GM20431 (cell line): ENCODE measurements around the gene DPF1.

Experiments
- in situ Hi-C: fragments of 300-500 bp; cut with MseI, MboI; formaldehyde crosslinking; loops from one replicate; pipeline ENCODE4 v1.15.0; 2020; ENCODE audit warnings: low sequenced_read_pairs; ENCODE audit not compliant: unreplicated experiment

Gene DPF1

DNA sequence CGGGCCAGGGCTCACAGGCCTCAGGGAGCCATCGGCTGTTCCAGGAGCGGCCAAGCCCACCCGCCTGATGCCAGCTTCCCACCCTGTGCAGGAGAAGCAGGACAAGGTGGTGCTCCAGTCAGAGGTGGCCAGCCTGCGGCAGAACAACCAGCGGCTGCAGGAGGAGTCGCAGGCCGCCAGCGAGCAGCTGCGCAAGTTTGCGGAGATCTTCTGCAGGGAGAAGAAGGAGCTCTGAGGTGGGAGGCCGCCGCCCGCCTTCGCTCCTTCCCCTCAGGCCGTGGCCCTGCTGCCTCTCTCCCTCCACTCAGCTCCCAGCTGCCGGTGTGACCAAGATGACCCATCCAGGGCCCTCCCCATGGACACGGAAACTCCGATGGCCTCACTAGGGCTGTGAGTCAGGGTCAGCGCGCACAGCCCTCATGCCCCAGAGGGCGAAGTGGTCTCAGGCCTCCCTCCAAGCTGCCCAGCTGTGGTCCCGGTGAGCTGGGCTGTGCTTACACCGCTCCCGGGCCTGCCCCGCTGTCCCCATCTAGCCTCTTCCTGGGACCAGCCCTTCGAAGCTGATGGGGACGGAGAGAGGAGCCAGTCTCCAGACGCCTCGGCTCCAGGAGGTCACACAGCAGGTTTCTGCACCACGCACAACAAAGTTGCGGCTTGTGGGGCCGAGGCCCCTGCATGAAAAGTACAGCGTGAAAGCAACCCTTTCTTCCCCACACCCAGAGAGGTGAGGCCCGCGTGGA, 17.8 kb downstream of the DPF1 start:
- in situ Hi-C loops = loop anchor here (25.0 kb wide), 1 partner anchor 319 kb away; no protein-coding TSS in a partner anchor

DNA sequence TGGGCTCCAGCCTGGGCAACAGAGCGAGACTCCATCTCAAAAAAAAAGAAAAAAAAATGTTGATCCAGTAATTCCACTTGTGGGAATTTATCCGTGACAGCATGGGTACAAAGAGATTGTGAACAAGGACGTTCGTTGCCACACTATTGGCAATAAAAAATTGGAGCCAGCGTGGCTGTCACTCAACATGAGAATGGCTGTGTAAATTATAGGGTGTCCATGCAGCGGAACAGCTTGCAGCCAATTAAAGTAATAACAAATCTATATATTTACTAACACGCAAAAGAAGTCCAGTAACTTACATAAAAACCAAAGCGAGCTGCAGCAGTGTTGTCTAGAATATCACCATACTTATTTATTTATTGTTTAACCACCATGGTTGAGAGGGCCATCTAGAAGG, 19.3 kb downstream of the DPF1 start:
- in situ Hi-C loops = loop anchor here (25.0 kb wide), 1 partner anchor 317 kb away; no protein-coding TSS in a partner anchor

DNA sequence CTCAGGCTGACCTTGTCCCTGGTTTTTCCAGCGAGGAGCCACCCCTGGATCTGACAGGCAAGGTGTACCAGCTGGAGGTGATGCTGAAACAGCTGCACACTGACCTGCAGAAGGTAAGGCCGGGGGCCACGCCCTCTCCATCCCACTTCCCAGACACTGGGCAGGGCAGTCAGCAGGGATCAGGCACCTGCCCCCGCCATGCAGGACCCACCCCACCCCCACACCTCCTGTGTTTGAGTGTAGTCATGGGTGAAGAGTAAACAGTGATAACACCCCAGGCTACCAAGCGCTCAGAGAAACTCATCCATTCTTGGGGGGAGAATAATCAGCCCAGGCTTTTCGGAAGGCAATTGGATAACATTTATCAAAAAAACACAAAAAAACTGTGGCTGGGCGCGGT, 19.9 kb downstream of the DPF1 start:
- in situ Hi-C loops = loop anchor here (25.0 kb wide), 1 partner anchor 317 kb away; no protein-coding TSS in a partner anchor

DNA sequence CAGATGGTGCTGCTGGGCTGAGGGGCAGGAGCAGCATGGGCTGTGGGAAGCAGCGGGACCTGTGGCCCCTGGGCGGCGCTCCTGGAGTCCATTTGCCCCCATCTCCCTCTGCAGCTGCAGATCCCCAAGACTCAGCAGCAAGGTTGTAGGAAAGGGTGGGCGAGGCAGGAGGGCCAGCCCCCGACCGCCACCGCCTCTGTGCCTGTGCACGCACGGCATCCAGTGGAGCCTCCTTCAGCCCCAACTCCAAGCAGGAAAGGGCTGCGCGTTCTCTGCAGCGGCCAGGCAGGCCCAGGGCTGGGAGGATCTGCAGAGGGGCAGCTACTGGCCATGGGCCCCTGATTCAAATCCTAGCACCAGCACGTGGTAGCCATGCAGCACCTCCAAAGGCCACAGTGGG, 20.8 kb downstream of the DPF1 start:
- in situ Hi-C loops = loop anchor here (25.0 kb wide), 1 partner anchor 316 kb away; no protein-coding TSS in a partner anchor

DNA sequence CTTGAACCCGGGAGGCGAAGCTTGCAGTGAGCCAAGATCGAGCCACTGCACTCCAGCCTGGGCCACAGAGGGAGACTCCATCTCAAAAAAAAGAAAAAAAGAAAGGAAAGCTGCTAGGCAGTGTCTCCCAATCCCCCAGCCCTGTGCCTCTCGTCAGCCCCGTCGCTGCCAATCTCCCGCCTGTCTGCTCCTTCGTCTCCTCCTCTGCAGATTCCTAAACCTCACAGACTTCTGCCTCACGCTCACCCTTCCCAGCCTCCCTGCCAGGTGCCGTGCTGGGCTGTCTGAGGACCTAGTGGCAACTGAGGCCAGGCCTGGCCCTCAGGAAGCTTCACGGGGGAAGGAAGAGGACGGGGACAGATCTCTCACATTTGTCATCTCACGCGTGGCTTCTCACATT, 21.5 kb downstream of the DPF1 start:
- in situ Hi-C loops = loop anchor here (25.0 kb wide), 1 partner anchor 315 kb away; no protein-coding TSS in a partner anchor

DNA sequence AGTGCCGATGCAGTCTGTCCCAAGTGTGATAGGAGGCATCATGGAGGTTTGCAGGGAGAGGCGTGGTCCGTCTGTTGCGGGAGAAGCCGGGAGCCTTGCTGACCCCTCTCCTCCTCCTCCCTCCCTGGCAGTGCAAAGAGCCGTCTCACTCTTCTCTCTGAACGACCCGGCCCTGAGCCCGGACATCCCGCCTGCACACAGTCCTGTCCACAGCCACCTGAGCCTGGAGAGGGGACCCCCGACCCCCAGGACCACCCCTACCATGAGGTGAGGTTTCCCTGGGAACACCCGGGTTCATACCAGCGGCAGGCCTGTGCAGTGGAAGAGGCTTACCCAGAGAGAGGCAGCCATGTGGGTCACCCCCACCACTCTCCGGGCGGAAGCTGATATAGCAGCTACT, 22.3 kb downstream of the DPF1 start:
- in situ Hi-C loops = loop anchor here (25.0 kb wide), 1 partner anchor 314 kb away; no protein-coding TSS in a partner anchor

DNA sequence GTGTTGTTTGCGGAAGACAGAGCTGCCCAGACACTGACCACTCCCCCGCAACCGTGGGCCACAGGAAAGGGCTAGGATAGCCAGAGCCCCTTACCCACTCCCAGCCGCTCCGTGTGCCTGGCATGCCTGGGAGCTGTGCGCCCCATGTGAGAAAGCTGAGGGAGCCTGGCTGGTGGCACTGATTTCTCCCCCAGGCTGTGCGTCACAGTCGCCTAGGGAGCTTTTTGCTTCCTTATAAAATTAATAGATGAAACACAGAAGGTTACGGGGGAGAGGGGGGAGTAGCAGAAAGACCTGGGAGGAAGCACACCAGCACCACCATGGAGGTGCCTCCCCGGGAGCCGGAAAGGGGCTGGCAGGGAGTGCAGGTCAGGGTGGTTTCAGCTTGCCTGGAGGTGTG, 24.7 kb downstream of the DPF1 start:
- in situ Hi-C loops = no loop called here

DNA sequence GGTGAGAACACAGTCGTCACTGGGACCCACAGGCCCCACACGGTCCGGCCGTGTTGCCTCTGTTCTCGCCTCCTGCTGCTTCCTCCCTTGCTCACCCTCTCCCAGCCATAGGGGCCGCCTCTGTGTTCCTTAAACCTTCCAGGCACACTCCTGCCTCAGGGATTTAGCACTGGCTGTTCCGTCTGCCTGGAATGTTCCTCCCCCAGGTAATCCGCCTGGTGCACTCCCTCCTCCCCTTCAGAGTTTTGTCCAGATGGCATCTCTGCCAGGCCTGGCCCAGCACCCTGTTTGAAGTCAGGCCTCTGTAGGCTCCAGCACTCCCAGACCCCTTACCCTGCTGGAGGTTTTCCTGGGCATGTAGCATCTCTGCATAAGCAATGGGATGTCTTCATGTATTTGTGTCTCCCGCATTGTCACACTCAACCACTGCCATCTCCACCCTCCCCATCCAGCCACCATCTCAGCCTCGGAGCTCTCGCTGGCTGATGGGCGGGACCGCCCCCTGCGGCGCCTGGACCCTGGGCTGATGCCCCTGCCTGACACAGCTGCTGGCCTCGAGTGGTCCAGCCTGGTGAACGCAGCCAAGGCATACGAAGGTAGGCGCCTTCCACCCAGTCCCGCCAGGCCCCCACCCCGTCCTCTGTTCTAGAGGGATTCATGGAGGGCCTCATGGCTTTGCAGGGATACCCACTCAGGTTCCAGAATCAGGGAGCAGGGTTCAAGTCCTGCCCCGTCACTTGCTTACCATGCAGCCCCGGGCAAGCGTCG, 25.9 kb downstream of the DPF1 start:
- in situ Hi-C loops = no loop called here

DNA sequence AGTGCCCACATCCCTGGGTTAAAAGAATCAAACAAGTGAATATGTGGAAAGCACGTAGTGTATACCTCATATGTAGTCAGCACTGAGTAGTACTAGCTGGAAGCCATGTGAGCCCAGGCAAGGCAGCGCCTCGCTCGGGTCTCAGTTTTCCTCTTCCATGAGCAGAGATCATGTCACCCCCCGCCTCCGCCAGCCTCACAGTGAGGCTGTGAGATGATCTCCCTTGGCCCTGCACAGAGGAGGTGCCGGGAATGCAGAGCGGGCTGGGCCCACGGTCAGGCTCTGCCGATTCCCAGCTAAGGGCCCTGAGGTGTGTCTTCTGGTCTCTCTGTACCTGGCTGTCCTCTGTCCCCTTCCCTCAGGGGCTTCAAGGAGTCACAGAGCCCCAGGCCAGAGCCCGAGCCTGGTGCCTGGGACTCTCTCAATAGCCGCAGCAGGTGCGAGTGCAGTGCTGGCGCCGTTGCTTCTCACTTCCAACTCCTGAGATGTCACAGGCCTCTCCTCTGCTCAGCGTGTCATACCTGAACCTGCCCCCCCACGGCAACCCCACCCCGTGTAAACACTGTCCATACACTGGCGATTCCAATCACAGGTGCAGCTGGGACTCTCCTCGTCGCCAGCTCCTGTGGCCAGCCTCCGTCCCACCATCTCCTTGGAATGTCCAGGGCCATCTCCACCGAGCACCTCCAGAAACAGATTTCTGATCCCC, 26.9 kb downstream of the DPF1 start:
- in situ Hi-C loops = no loop called here

DNA sequence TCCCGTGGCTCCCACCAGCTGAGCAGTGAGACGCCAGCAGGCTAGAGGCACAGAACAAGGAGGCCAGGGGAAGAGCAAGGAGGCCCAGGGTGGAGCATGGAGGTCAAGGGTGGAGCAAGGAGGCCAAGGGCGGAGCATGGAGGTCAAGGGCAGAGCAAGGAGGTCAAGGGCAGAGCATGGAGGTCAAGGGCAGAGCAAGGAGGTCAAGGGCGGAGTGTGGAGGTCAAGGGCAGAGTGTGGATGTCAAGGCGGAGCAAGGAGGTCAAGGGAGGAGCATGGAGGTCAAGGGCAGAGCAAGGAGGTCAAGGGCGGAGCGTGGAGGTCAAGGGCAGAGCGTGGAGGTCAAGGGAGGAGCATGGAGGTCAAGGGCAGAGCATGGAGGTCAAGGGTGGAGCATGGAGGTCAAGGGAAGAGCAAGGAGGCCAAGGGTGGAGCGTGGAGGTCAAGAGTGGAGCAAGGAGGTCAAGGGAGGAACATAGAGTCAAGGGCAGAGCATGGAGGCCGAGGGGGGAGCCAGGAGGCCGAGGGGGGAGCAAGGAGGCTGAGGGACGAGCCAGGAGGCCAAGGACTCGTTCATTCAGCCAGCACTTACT, 27.7 kb downstream of the DPF1 start:
- in situ Hi-C loops = no loop called here

DNA sequence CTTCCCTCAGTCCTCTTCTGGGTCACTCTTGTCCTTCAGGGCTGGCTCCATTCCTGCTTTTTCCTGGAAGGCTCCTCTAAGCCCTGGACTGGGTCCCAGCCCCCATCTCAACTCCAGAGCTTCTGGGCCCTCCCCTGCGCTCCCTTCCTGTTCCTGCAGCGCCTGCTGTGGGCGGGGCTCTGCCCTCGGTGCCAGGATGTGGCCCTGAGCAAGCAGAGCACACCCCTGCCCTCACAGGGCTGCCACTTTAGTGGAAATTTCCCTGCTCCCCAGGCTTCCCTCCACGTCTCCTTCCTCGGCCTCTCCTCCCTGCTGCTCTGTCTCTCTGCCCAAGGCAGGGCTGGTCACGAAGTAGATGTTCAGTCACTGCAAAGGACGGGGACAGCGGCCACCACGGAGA, 28.8 kb downstream of the DPF1 start:
- in situ Hi-C loops = no loop called here

DNA sequence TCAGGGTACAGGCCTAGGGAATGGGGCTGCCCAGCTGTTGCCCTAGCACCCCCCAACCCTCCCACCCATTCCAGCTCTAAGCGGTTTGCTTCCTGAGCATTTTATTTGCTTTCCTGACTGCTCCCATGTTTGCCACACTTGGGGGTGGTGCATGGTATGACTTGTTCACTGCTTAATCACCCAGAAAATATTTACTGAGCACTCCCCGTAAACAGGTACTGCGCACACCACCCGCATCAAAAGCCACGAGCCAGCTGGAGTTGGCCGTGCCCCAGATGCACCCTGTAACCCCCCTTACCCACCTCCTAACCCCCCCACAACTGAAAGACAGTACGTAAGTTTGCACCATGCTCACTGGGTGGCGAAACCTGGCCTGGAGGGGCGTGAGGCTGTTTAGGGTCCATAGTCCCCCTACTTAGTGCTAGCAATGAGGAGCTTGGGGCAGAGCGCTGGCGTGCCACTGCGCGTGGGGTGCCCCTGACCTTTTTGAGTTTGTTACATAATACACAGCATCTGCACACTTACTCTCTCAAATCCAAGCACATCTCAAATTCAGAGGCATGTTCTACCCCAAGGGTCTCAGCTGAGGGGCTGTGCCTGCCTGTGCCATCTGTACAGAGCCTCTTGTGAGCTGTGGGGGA, 29.8 kb downstream of the DPF1 start:
- in situ Hi-C loops = no loop called here

DNA sequence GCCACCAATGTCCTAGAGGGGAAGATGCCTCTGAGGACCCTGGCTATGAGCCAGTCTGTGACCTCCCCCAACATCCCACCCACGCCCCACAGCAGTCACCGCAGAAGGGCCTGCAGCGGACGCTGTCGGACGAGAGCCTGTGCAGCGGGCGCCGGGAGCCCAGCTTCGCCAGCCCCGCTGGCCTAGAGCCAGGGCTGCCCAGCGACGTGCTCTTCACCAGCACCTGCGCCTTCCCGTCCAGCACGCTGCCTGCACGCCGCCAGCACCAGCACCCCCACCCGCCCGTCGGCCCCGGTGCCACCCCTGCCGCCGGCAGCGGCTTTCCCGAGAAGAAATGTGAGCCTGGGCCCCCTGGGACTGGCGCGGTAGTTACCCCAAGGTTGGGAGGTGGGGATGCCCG, 30.6 kb downstream of the DPF1 start:
- in situ Hi-C loops = no loop called here

DNA sequence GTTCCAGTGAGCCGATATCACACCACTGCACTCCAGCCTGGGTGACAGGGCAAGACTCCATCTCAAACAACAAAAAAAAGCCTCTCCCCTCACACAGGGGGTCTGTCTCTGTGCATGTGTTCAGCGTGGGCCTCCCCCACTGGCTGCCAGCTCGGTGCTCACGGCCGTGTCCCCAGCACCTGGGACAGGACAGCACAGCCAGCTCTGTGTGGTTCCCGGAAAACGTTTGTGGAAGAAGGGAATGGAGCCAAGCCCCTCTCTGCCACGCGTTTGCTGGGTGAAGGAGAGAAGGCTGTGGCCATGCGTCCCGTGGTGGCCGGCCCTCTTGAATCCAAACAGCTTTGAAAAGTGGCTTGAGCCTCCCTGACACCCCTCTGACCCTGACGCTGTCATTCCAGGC, 32.3 kb downstream of the DPF1 start:
- in situ Hi-C loops = no loop called here

DNA sequence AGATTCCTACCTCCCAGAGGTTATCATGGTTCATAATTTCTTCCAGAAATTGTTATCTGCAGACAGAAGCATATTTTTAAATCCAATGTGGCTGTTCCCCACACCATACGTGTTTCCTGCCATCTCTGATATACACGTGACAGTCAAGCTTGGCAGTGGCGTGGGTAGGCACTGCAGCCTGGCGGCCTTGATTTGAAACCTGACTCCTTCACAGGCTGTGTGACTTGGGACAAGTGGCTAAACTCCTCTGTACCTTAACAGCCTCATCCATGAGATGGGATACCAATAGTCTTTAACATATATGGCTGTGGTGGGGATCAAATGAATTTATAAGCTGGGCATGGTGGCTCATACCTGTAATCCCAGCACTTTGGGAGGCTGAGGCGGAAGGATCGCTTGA, 33.2 kb downstream of the DPF1 start:
- in situ Hi-C loops = no loop called here

DNA sequence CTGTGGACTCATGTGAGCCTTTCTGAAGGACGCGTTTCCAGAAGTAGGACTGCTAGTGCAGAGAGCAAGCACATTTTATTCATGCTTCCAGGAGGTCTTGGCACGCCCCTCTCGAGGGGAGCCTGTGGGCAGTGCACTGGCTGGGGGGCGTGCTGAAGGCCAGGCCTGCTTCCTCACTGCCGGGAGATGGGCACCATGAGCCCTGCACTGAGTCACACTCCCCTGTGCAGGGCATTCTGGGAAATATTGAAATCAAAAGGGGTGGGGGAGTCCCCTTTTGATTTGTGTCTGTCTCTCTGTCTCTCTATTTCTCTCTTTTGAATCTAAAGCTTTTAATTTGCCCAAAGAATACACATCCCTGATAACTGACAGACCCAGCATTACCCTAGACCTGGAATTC, 34.0 kb downstream of the DPF1 start:
- in situ Hi-C loops = no loop called here

DNA sequence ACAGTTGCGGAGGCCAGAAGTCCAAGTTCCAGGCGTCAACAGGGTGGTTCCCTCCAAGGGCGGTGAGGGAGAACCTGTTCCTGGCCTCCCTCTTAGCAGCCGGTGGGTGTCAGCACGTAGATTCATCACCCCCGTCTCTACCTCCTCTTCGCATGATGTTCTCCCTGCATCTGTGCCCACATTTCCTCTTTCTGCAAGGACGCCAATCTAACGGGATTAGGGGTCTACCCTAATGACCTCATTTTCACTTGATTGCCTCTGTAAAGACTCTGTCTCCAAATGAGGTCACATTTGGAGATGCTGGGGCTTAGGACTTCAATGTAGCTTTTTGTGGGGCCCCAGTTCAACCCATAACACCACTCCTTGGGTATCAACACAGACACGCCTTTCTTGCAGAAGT, 38.5 kb downstream of the DPF1 start:
- in situ Hi-C loops = no loop called here

DNA sequence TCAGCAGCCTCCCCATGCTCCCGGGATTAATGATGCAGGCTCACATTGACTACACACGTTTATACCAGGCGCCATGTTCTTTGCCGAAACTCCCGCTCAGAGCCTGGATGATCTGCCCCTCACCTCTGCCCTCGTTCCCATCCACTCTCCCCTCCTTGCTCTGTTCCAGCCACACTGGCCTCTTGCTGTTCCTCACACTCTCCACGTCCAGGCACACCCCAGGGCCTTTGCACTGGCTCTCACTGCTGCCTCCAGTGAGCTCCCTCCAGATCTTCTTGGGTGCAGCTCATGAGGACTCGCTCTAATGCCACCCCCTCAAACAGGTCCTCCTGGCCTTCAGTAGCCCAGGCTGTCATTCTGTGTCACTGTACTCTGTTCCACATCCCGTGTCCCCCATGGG, 39.2 kb downstream of the DPF1 start:
- in situ Hi-C loops = no loop called here

DNA sequence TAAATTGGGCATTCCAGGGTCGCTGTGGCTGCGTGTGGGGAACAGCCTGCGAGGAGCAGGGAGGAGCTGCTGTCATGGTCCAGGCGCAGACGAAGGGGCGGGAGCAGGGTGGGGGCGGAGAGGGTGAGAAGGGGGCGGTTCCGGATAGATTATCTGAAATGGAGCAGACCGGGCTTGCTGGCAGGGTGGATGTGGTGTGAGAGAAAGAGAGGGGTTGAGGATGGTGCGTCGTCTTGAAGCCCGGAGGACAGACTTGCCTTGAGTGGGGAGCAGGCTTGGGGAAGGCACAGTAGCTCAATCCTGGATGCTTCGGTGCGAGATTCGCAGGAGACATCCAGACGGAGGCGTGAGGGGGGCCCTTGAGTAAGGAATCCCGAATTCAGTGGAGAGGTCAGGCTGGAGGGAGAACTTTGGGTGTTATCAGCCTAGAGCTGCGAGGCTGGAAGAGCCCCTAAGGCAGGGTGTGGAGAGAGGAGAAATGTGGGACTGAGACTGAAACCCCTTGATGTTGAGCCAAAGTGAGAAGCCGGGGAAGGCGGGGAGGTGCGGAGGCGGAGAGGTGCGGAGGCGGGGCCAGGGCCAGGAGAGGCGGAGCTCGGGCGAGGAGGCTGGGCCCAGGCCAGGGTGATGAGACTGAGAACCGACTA, 40.6 kb downstream of the DPF1 start:
- in situ Hi-C loops = no loop called here
